Muscle layer of colon (tissue), 2 donors: ENCODE measurements around the gene GFOD1.

Source experiments
- H3K27ac ChIP-seq: one replicate; pipeline ENCODE4 v1.7.0; 2013; ENCODE audit warnings: low read depth, mild to moderate bottlenecking, low read length, moderate library complexity
- H3K27me3 ChIP-seq, 2 donors: one replicate each; pipeline ENCODE4 v1.7.0; 2013; ENCODE audit warnings: low read length in 2 of 2, mild to moderate bottlenecking in 2 of 2; ENCODE audit not compliant: insufficient read depth in 2 of 2, control insufficient read depth in 1 of 2
- H3K36me3 ChIP-seq: one replicate; pipeline ENCODE4 v1.7.0; 2013; ENCODE audit warnings: mild to moderate bottlenecking, low read length; ENCODE audit not compliant: insufficient read depth
- H3K4me1 ChIP-seq: one replicate; pipeline ENCODE4 v1.7.0; 2013; ENCODE audit warnings: mild to moderate bottlenecking, low read length; ENCODE audit not compliant: insufficient read depth
- H3K4me3 ChIP-seq, 2 donors: one replicate each; pipeline ENCODE4 v1.7.0; 2013; ENCODE audit warnings: low read length in 2 of 2, low read depth in 1 of 2, mild to moderate bottlenecking in 1 of 2, moderate library complexity in 1 of 2
- H3K9ac ChIP-seq: one replicate; pipeline ENCODE4 v1.7.0; 2013; ENCODE audit warnings: low read length
- H3K9me3 ChIP-seq: one replicate; pipeline ENCODE4 v1.7.0; 2013; ENCODE audit warnings: mild to moderate bottlenecking, low read length
- donor health status: abdominal sarcoma.
- donor health status: Adenocarcinoma of cecum.

GFOD1 gene

DNA sequence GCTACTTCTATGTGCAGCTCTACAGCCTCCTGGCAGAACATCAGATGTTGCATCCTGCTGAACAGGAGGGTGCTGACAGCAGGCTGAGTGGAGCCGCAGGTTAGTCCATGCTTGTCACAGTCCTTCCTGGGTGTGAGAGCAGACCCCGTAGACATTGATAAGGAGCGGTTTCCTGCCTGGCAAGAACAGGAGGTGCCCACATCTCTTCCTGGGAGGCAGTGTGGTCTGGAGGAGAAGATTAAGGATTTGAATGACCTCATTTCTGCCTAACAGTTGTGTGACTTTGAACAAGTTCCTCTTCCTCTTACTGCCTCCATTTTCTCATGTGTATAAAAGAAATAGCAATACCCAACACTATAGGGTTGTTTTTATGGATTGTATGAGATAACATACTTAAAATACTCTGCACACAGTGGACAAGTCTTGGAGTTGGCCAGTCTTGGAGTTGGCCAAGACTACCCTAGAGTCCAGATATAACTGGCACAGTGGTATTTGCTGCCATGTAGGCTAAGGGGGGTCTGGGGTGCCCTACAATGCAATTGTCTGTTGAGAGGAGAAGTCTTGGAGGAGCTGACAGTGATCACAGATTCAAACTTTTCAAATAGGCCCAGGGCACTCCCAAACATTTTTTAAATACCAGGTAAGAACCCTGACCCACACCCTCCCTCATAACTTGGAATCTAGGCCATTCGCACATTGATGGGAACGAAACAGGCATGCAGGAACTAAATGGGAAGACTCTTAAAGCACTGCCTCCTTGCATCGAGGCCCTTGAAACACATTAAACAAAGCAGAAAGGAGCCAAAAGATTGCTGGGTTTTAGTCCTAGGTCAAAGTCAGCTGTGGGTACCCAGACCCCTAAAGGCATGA, 126.5 kb downstream of the GFOD1 start:
- H3K27ac ChIP-seq = no peak overlapping the region
- H3K4me3 ChIP-seq = no peak overlapping the region

DNA sequence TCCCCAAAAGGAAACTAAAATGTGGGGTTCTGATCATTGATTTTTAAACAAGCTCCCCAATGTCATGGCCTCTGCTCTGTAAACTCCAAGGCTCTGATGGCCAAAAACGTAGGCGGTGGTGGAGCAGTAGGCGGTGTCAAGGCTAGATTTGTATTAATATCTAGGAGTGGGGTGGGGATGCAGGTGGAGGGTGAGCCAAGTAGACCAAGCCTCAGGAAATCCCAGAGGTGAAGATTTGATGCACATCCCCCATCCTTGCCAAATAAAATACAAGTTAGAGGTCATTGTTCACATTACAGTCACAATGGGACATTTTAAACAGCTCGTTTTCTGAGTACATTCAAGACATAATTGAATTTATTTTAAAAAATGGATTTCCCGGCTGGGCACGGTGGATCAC, 128.1 kb downstream of the GFOD1 start:
- no peak overlapping the region for H3K4me3 ChIP-seq
- no peak overlapping the region for H3K9ac ChIP-seq
- H3K4me1 ChIP-seq = peaks cover 15% of the 10 kb centered on the region
- H3K36me3 ChIP-seq = no peaks in the 10 kb centered on the region
- no peak overlapping the region for H3K27ac ChIP-seq
- H3K9me3 ChIP-seq = no peaks in the 10 kb centered on the region
- H3K27me3 ChIP-seq = no peaks in the 10 kb centered on the region

More for the DNA sequence above, 126.5 kb downstream of the GFOD1 start:
- no peak overlapping the region for H3K9ac ChIP-seq
- no peaks in the 10 kb centered on the region for H3K36me3 ChIP-seq
- H3K9me3 ChIP-seq = no peaks in the 10 kb centered on the region
- peaks cover under 1% of the 10 kb centered on the region for H3K4me1 ChIP-seq
- H3K27me3 ChIP-seq = no peaks in the 10 kb centered on the region

GRCh38 chr6:13358511-13358910, 128.9 kb downstream of the GFOD1 start:
- H3K9me3 ChIP-seq = no peaks in the 10 kb centered on the region
- no peak overlapping the region for H3K4me3 ChIP-seq
- H3K27me3 ChIP-seq = no peaks in the 10 kb centered on the region
- no peak overlapping the region for H3K27ac ChIP-seq
- H3K36me3 ChIP-seq = no peaks in the 10 kb centered on the region
- no peak overlapping the region for H3K9ac ChIP-seq
- peaks cover 15% of the 10 kb centered on the region for H3K4me1 ChIP-seq

- no peaks in the 10 kb centered on the region for H3K36me3 ChIP-seq
- no peak overlapping the region for H3K4me3 ChIP-seq
- H3K4me1 ChIP-seq = peaks cover 15% of the 10 kb centered on the region
- no peaks in the 10 kb centered on the region for H3K27me3 ChIP-seq
- no peak overlapping the region for H3K27ac ChIP-seq
- H3K9ac ChIP-seq = no peak overlapping the region
- no peaks in the 10 kb centered on the region for H3K9me3 ChIP-seq
Measured at GRCh38 chr6:13357551-13358075, 129.8 kb downstream of the GFOD1 start.

DNA sequence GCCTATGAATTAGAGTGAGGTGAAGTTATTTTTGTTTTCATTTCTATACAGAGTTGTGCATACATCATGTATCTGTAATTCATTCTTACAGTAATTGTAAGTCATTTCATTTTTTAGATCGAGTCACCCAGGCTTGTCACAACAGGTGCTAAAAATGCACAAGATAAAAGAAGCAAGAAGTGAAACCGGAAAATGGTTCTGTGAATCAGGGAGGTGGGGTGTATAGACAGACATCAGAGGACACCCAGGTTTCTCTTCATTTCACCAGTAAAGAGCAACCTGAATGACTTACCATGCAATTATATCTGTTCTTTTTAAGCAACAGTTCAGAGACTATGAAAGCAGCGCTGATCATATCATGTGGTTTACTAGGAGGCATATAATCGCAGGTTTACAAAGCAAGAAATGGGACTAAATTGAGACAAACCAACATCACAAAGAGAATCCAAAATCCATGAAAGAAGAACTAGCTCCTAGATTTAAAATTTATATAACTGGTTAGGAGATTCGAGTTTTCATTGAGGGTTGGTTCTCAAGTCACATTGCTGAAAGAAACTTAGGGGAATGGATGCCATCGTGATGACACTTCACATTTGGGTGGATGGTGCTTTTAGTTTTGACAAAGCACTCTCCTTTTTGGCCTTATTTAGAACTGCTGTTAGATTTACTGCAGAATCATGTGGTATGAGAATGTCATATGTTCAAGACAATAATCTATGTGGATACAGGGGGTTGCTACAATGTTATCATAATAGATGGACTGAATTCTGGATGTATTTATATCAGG, 131.2 kb downstream of the GFOD1 start:
- H3K36me3 ChIP-seq = no peaks in the 10 kb centered on the region
- H3K27me3 ChIP-seq = no peaks in the 10 kb centered on the region
- H3K9me3 ChIP-seq = no peaks in the 10 kb centered on the region
- H3K27ac ChIP-seq = no peak overlapping the region
- no peak overlapping the region for H3K4me3 ChIP-seq
- H3K9ac ChIP-seq = no peak overlapping the region
- H3K4me1 ChIP-seq = peaks cover 15% of the 10 kb centered on the region

DNA sequence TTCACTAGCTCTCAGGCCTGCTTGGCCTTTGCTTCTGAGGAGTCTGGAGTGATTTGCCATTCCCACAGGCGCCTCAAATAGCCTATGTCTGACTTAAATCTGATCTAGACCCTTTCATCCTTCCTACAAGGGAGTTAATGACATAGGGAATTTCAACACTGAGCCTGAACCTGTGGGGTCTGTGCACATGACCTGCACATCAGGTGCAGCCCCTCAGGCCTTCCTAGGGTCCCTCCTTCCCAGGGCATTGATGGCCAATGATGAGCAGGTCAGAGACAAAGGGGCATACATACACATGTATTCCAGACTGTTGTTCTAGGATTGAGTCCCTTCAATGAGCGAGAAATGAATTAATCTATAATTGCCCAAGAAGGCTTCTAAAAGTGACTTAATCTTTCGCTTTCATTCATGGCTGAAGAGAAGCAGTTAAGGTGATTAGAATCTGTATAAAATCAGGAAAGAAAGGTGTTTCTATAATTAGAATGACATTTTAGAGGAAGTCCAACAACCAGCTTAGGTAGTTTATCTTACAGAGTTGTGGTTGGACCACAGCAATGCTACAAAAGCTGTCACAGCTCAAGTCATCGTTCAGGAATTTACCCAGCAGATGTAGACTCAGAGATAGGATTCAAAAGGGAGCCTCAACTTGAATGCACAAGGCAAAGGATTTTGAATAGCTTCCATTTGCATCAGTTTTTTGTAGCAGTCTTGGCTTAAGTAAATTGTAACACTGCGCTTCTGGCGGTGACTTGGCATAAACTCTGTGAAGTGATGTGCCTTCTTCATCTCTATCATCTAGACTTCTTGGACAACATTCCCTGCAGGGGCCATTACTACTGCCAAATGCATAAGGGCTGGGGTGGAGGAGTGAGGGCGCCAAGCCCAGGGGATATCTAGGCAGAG, 132.1 kb downstream of the GFOD1 start:
- H3K9ac ChIP-seq = no peak overlapping the region
- H3K4me1 ChIP-seq = peaks cover 15% of the 10 kb centered on the region
- H3K27ac ChIP-seq = no peak overlapping the region
- peak overlapping the region in 1 of 2 donors; percentile 6 for H3K4me3 ChIP-seq
- no peaks in the 10 kb centered on the region for H3K36me3 ChIP-seq
- H3K27me3 ChIP-seq = no peaks in the 10 kb centered on the region
- no peaks in the 10 kb centered on the region for H3K9me3 ChIP-seq

- Histone ChIP-seq H3K27me3 (no peaks in the 10 kb centered on the region), H3K9ac (no peak overlapping the region), H3K9me3 (no peaks in the 10 kb centered on the region), H3K36me3 (no peaks in the 10 kb centered on the region), H3K4me1 (peaks cover 15% of the 10 kb centered on the region), H3K4me3 (no peak overlapping the region), H3K27ac (no peak overlapping the region)
Measured at GRCh38 chr6:13354331-13355042, 132.9 kb downstream of the GFOD1 start.

DNA sequence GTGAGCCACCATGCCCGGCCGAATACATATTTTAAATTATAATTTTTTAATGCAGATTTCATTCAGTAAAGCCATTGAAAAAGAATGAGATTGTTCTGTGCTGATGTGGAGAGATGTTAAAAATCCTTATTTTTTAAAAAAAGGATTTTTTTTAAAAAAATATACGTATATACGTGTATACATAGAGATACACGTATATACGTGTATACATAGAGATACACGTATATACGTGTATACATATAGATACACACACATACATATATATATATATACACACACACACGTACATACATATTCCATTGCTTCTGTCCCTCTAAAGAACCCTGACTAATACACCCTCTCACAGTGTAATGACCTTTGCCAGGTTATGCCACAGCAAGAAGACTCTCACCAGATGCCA, 135.2 kb downstream of the GFOD1 start:
- H3K4me1 ChIP-seq = peaks cover 15% of the 10 kb centered on the region
- H3K9me3 ChIP-seq = no peaks in the 10 kb centered on the region
- no peak overlapping the region for H3K27ac ChIP-seq
- no peak overlapping the region for H3K9ac ChIP-seq
- H3K27me3 ChIP-seq = no peaks in the 10 kb centered on the region
- H3K36me3 ChIP-seq = no peaks in the 10 kb centered on the region
- H3K4me3 ChIP-seq = no peak overlapping the region

GRCh38 chr6:13351271-13351670, 136.1 kb downstream of the GFOD1 start:
- Histone ChIP-seq H3K9ac (no peak overlapping the region), H3K27me3 (no peaks in the 10 kb centered on the region), H3K27ac (no peak overlapping the region), H3K4me1 (peaks cover 15% of the 10 kb centered on the region), H3K9me3 (no peaks in the 10 kb centered on the region), H3K4me3 (no peak overlapping the region), H3K36me3 (no peaks in the 10 kb centered on the region)

DNA sequence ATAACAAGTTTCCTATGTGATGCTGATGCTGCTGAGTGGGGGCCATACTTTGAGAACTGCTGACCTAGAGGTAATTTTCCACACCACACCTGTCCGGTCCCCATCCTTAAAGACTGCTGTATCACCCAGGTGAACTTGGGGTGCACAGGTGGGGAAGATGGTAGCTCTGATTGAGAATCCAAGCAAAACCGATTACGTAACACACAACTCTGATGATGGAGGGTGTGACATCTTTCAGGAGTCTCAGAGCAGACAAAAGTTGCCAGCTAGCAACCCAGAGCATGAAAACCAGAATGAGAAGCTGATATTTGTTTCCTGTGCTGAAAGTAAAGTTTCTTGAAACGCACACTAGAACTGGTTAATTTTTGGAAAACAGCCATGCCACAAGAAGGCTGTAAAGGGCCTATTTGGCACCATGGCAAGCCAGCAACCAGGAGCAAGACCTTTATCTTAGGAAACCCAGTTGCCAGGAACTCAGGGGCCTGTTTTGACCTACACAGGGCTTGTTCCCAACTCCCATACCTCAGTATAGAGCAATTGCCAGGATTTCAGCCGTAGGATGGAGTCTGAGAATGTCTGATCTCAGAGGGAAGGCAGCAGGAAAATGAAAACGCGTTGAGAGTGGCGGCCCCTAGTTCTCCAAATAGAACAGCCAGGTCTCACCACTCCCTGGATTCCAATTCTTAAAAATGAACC, 137.4 kb downstream of the GFOD1 start:
- no peak overlapping the region for H3K27ac ChIP-seq

More for the DNA sequence above, 137.4 kb downstream of the GFOD1 start:
- Histone ChIP-seq H3K4me3 (no peak overlapping the region), H3K9me3 (no peaks in the 10 kb centered on the region), H3K27me3 (no peaks in the 10 kb centered on the region), H3K9ac (no peak overlapping the region), H3K4me1 (peaks cover 5% of the 10 kb centered on the region), H3K36me3 (no peaks in the 10 kb centered on the region)
